GM19324 (cell line): ENCODE data around the gene ARIH1.

Source experiments
- ATAC-seq: cut with Tn5 transposase; IDR thresholded peaks from one replicate; pipeline ENCODE4 v1.9.1; 2021; ENCODE audit warnings: mild to moderate bottlenecking, moderate library complexity; ENCODE audit not compliant: unreplicated experiment, low FRiP score

The ARIH1 gene

DNA sequence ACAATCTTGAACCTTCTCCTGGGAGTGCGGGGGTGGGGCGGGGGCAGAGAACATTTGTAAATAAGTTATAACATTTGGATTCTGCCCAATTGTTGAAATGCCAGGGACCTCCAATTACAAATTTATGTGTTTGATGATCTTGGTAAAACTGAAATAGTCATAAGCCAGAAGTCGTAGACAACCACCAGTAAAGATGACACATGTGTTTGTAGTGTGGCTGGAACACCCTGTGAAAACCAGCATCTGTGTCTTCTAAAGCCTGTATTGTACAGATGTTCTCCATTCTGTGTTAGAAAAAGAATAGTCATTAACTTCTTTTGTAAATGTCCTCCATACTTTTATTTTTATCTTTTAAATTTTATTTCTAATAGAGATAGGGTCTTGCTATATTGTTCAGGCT, 61.8 kb downstream of the ARIH1 start:
- ATAC-seq, result no peak

DNA sequence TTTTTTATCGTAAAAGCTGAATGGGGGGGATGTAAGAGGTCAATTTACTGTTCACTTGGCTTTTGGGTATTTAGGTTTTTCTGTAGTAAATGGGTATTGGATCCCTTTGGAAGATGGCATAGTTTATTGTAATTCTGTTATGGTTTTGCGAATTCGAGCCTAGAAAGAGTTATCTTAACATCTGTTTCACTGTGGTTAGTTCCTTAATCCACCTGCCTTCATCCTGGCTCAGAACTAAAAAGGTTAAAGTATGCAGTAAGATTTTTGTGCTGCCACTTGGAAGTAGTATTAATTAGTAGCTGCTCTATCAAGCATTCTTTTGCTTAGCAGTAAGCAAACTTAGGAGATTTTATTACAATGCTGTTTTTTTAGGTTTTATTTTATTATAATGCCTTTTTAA, 62.4 kb downstream of the ARIH1 start:
- ATAC-seq, result no peak

DNA sequence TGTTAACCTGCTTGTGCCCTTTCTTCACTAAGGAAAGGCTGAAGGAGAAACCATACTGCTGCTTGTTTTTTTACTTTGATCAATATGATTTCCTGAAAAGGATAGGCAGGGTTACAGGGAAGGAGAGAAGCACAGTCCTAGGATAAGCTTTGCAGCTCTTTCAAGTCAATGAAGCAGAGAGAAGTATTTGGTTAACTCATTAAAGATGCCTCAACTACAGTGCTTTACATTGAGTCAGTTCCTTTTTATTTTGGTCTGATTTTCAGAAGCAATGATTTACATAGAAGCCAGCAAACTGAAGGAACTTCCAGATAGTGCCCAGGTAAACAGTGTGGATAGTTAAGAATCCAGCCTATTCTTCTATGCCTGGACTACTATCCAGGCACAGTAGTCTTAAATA, 64.8 kb downstream of the ARIH1 start:
- no peak for ATAC-seq

DNA sequence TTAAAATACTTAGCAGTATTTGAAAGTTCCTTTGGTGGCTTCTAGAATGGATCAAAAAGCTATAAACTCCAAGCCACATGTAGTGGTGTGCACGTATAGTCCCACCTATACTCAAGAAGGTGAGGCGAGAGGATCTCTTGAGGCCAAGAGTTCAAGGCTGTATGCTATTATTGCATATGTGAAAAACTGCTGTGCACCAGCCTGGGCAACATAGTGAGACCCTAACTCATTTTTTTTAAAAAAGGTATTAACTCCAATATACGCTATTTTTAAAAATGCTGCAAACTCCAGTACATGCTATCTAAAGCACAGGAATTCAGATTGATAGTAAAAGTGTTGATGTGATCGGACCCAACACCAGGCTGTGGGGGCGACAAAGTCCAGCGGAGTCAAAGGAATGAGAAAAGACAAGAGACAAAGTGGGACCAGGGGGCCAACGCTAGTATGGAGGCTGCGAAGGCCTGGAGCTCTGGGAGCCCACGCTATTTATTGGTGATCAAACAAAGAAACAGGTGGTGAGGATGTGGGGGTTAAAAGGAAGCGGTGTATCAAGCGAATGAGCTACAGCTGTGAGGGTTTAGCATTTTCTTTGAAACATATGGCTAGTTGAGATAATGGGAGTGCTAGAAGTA, 66.6 kb downstream of the ARIH1 start:
- no peak for ATAC-seq

DNA sequence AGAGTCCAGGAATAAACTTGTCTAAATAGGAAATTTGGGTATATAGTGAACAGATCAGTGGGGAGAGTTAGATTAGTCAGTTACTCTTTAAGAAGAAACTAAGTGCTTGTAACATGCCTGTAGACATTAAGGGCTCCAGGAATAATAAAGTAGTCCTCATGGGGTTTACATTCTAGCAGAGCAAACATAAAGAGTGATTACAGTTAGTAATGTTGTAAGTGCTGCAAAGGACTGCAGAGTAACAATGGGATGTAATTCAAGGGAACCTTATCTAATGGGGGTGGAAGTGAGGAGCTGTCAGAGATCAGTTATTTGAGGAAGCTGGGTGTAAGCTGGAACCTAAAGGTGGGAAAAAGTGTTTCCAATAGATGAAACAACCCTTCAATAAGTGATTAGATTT, 67.5 kb downstream of the ARIH1 start:
- ATAC-seq, result no peak

DNA sequence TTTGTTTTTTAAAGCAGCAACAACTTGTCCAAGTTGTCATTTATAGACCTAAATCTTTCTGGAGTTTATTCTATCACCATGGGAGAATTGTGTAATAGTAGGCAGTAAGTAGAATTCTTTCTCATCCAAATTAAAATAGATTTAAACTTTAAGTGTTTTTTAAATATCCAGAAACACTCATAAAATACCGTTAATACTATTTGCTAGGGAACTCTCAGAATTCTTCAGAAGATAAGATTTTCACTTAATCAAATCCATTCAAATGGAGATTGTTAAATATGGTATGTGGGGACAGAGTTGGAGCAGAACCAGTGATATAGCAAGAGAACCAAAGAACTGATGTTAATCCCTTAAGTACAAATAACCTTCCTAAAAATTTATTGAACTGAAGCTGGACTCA, 71.0 kb downstream of the ARIH1 start:
- ATAC-seq, result no peak

DNA sequence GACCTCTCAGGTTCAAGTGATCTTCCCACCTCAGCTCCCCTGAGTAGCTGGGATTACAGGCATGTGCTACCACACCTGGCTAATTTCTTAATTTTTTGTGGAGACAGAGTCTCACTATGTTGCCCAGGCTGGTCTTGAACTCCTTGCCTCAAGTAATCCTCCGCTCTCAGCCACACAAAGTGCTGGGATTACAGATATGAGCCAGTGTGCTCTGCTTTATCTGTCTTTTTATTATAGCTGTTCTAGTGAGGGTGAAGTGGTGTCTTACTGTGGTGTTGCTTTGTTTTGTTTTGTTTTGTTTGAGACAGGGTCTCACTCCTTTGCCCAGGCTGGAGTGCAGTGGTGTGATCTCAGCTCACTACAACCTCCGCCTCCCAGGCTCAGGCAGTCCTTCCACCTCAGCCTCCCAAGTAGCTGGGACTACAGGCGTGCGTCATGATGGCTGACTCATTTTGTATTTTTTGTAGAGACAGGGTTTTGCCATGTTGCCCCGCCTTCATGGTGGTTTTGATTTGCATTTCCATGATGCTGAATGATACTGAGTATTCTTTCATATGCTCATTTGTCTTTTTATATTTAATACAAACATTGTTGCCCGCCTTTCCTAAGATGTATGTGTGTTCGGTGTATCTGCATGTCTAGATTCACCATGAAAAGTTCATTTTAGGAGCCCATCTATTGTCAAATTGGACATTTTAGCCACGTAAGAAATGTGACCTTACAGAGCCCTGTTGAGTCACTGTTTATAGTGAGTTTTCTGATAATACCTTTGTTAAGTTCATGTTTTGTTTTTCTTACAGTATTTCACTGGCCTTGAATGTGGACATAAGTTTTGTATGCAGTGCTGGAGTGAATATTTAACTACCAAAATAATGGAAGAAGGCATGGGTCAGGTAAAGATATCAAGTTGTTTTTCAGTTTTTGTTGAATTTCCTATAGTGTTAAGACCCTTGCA, 80.6 kb downstream of the ARIH1 start:
- ATAC-seq, result no peak

DNA sequence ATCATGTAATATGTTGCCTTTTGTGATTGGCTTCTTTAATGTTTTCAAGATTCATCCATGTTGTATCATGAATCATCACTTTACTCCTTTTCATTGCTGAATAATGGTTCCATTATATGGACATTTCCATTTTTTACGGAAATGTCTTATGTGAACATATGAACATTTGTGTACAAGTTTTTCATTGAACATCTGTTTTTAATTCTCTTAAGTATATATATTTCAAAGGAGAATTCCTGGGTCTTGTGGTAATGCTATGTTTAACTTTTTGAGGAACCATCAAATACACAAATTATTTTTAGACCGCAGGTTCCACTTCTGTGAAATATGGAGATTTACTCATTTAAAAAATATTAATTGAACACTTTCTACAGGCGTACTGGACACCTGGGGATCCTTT, 85.7 kb downstream of the ARIH1 start:
- no peak for ATAC-seq

DNA sequence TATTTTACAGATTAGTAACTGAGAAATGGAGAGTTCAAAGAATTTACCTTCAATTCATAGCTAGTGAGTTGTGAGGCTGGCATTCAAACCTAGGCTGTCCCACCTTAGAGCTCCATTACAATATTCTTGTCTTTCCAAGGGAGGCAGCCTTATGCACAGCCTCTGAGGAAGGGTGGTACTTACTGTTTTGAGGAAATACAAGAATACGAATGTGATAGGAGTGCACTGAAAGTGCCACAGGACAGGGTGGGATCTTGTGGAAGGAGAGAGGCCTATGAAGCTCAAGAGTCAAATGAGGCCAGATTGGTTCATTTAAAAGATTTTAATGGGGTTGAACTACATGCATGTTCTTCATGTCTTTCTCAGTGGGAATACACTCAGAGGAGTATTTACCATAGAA, 86.3 kb downstream of the ARIH1 start:
- ATAC-seq, result no peak

DNA sequence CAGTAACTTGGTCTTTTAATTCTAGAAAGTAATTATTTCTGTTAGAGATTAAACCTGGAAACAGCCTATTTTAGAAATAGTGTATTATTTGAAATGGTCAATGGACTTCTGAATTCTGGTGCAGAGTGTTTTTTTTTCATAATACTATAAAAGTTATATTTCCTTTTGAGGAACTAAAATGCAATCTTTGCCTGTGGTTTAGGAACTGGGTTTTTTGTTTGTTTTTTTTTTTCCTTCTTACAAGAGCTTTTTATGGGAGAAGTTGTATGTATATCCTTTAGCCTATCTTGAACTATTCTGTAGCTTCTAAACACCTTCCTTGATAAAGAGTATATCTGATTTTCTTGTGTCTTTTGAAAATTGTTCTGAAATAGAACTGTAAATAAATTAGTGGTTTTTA, 88.3 kb downstream of the ARIH1 start:
- no peak for ATAC-seq

DNA sequence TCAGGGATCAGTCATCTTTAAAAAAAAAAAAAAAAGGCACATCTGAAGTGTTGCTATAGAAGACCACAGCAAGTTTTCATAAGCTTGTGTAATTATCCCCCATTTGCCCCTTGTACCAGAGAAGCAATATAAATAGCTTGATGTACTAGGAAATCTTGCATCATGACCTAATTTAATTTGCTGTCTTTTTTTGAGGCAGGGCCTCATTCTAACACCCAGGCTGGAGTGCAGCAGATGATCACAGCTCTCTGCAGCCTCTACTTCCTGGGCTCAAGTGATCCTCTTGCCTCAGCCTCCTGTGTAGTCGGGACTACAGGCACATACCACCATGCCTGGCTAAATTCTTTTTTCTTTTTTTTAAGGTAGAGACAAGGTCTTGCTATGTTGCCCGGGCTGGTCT, 88.7 kb downstream of the ARIH1 start:
- no peak for ATAC-seq

DNA sequence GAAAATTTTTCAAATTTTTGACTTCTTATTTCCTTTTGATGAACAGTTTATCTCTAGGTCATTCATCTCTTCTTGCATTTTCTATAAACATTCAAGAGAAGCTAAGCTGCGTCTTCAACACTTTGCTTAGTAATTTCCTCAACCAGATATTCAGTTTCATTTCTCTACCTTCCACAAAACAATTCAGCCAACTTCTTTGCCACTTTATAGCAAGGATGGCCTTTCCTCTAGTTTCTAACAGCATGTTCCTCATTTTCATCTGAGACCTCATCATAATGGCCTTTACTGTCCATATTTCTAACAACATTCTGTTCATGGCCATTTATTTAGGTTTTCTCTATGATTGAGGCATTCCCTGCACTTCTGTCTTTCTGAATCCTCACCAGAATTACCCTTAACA, 90.0 kb downstream of the ARIH1 start:
- no peak for ATAC-seq

DNA sequence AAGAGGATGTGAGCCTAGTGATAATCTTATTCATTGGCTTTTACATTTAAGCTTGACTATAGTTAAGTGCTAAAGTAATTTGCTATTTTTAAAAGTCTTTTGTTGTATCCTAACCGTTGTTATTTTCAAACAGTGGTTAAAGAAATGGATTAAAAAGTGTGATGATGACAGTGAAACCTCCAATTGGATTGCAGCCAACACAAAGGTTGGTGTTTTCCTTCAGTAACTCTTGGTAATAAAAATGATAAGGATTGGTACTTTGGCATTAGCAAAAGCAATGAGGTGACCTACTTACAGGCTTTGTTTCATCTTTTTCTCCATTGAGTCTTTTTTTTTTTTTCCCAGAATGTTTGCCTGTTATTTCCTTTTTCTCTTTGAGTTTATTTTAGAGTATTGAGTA, 92.8 kb downstream of the ARIH1 start:
- ATAC-seq, result no peak

DNA sequence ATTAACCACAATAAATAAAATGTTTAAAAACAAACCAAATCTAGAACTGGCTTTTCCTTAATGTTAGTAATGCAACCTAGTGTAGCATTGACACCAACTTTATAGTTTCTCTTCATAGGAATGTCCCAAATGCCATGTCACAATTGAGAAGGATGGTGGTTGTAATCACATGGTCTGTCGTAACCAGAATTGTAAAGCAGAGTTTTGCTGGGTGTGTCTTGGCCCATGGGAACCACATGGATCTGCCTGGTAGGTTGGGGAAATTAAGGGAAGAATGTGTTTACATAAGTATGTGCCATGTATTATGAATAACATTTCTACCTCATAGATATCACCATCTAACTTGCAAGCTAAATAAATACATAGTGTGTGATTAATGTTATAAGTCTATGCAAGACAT, 95.9 kb downstream of the ARIH1 start:
- no peak for ATAC-seq

DNA sequence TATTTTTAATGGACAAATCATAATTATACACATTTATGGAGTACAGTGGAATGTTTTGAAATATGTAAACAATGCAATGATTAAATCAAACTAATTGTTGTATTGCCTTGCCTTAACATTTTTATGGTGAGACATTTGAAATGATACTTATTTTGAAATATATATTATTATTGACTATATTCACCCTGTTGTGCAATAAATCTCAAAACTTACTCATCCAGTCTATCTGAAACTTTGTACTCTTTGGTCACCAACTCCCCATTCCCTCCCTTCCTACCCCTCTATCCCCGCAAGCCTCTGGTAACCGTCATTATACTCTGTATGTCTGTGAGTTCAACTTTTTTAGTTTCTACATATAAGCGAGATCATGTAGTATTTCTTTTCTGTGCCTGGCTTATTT, 105.7 kb downstream of the ARIH1 start:
- no peak for ATAC-seq

DNA sequence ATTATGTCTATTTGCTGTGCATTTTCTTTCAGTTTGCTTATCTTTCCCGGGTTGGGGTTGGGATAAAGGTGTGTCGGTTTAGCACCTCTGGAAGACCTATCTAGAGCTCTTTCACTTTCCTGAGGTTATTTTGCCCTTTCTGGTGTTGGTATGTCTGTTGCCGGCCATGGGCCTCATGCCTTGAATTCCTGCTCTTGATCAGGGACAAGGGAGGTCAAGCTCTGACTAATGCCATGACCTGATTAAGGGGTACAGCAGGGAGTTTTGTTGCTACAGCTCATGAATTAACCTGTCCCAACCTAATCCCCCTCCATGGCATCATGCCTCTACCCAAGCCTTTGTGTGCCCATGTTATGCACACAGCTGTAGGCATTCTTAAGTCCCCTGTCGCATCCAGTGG, 109.9 kb downstream of the ARIH1 start:
- ATAC-seq, result no peak

DNA sequence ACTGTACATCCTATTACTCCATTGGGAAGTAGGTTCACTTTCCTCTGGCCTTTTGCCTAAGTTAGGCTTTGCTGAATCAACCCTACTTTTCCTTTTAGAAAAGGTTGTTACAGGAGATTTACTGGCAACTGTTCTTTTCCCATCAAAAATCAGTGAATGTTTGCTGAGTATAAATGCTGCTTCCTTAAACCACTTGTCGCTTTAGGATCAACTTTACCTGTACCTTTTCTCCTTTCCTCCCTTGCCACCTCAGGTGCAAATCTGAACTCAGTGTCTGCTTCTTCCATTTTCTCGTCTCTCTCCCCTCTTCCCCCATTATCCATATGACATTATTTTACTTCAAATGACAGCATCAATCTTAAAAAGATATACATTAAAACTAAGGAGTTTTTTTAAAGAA, 110.9 kb downstream of the ARIH1 start:
- ATAC-seq, result no peak

DNA sequence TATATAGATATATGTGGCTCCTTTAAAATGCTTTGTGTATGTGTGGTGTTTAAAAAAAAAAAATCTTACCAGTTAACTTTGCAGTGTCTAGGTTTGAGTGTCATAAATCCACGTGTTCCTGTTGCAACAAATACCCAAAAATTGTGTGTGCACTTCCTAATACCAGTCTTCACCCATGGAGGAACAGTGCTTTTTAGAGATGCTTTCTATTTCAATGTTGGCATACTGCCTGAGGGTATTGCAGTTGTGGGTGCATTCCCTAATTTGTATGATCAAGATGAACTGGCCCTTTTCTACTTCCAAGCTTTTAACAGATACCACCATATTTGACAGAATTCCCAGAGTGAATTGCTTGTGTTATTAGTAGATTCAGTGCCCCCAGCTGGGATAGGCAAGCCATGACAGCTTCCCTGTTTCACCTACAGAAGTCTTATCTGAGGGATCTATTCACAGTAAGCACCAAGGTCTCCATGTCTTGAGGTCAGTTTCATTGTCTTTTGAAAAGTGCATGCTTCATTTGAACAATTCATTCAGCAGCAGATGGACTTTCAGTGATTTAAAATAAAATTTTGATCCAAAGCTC, 111.4 kb downstream of the ARIH1 start:
- ATAC-seq, result no peak

DNA sequence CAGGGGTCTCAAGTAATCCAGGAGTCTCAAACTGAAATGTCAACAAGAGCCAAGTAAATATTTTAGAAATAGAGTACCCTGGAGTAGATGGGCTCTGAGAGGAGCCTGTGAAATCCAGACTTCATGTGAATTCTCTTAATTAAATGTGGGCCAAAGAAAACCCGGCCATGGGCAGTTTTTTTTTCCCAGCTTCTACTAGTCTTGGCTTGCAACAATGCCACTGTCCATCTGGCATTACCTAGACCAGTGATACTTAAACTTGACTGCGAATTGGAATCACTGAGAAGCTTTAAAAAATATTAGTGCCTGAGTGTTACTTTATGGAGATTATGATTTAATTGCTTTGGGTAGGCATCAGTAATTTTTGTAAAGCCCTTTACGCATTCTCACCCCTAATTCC, 114.0 kb downstream of the ARIH1 start:
- no peak for ATAC-seq

DNA sequence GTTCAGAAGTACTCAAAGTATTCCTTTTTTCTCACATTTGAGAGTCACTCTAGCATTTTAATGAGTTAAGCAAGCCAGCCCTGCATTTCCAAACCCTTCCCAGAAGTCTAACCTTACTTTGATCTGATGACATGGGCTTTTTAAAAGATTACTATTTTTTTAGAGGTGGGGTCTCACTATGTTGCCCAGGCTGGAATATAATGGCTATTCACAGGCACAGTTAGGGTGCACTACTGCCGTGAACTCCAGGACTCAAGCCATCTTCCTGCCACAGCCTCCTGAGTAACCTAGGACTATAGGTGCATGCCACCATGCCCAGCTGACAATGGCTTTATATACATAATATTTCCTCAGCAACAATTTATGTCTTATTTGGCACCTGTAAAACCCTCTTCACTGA, 116.3 kb downstream of the ARIH1 start:
- no peak for ATAC-seq

DNA sequence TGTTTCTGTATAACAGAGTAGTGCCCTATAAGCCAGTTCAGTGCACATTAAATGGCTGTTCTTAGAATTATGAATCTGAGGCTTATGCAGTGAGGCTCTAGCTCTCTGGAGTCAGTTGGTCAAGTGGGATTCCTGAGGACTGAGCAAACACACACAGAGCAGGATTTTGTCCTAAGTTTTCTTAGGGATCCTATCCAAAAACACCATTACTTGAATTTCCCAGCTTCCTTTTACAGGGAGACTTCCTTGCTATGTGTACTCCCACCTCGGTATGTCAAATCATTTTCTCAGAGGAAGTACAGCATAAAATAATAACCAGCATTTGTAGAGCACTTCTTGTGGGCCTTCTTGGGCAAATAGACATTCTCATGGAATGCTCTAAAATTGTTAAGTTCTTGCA, 117.2 kb downstream of the ARIH1 start:
- ATAC-seq, result no peak

DNA sequence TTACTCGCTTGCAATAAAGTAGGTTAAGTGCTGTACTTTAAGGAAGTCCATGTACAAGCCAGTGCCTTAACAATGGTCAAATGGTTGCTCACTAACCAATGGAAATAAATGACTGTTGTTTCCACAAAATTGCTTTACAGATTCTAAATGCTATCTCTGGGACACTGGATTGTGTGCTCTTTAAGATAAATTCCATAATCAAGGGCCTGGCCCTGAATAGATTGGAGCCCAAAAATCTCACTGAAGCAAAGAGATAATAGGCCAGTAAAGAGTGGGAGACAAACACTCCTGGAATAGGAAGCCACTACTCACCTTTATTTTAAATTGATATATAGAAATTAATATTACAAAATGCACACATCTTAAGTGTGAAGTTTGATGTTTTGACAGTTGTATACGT, 118.0 kb downstream of the ARIH1 start:
- ATAC-seq, result no peak
